Measurements from ENCODE around the gene GUCY2F.

- TF ChIP-seq CTCF (IDR thresholded peaks at IDR 0.05) = no peak
- no peak for TF ChIP-seq POLR2A (IDR thresholded peaks at IDR 0.05)
These were observed 16.5 kb upstream of the GUCY2F start for GRCh38 chrX:109498434-109498833.
